Nephron progenitor cell (in vitro differentiated cells): ENCODE measurements around the gene HOXB3.

Experiments used
- DNase-seq: peaks from one replicate; pipeline ENCODE4 v3.0.0; 2021
- H3K27ac Mint-ChIP-seq: 2 replicates; pipeline ENCODE4 v1.8.0; 2021; ENCODE audit warnings: mild to moderate bottlenecking, moderate library complexity, mixed read lengths
- H3K27me3 Mint-ChIP-seq: 2 replicates; pipeline ENCODE4 v1.8.0; 2021; ENCODE audit warnings: mild to moderate bottlenecking, low read depth, mixed read lengths; ENCODE audit not compliant: poor library complexity
- H3K36me3 Mint-ChIP-seq: 2 replicates; pipeline ENCODE4 v1.8.0; 2021; ENCODE audit warnings: low read depth, mixed read lengths
- H3K4me1 Mint-ChIP-seq: 2 replicates; pipeline ENCODE4 v1.8.0; 2021; ENCODE audit warnings: mixed read lengths
- H3K4me3 Mint-ChIP-seq: 2 replicates; pipeline ENCODE4 v1.8.0; 2021; ENCODE audit warnings: mild to moderate bottlenecking, moderate library complexity, mixed read lengths
- H3K9me3 Mint-ChIP-seq: 2 replicates; pipeline ENCODE4 v1.8.0; 2021; ENCODE audit warnings: mild to moderate bottlenecking, moderate library complexity, mixed read lengths
- CTCF ChIP-seq: fragments of 200-600 bp; sonication (generic); IDR thresholded peaks from 2 replicates; pipeline ENCODE4 v1.5.0; 2021; ENCODE audit warnings: antibody characterized with exemption

The HOXB3 gene

GRCh38 chr17:48600244-48601098, 10.4 kb upstream of the HOXB3 start:
- Mint-ChIP-seq H3K27ac (peak overlapping the region; percentile 100), H3K36me3 (peaks cover 96% of the 10 kb centered on the region), H3K4me1 (peaks cover 58% of the 10 kb centered on the region), H3K9me3 (no peaks in the 10 kb centered on the region), H3K4me3 (peak overlapping the region; percentile 99), H3K27me3 (peaks cover 14% of the 10 kb centered on the region)
- no peak for TF ChIP-seq CTCF
- DNase-seq: no peak

GRCh38 chr17:48599354-48599753, 9.3 kb upstream of the HOXB3 start:
- no peak for TF ChIP-seq CTCF
- DNase-seq: no peak
- peaks cover 99% of the 10 kb centered on the region for H3K36me3 Mint-ChIP-seq
- H3K27me3 Mint-ChIP-seq: peaks cover 19% of the 10 kb centered on the region
- peaks cover 60% of the 10 kb centered on the region for H3K4me1 Mint-ChIP-seq
- peak overlapping the region; percentile 99 for H3K4me3 Mint-ChIP-seq
- no peaks in the 10 kb centered on the region for H3K9me3 Mint-ChIP-seq
- H3K27ac Mint-ChIP-seq: peak overlapping the region; percentile 100

GRCh38 chr17:48598736-48599135, 8.7 kb upstream of the HOXB3 start:
- no peak for DNase-seq
- Mint-ChIP-seq H3K4me1 (peaks cover 60% of the 10 kb centered on the region), H3K27me3 (peaks cover 21% of the 10 kb centered on the region), H3K27ac (peak overlapping the region; percentile 100), H3K4me3 (peak overlapping the region; percentile 99), H3K9me3 (no peaks in the 10 kb centered on the region), H3K36me3 (peaks cover 99% of the 10 kb centered on the region)
- no peak for TF ChIP-seq CTCF

GRCh38 chr17:48597778-48598631, 8.0 kb upstream of the HOXB3 start:
- H3K27ac Mint-ChIP-seq: peak overlapping the region; percentile 100
- TF ChIP-seq CTCF: no peak
- H3K27me3 Mint-ChIP-seq: peaks cover 23% of the 10 kb centered on the region
- H3K9me3 Mint-ChIP-seq: no peaks in the 10 kb centered on the region
- peaks cover 55% of the 10 kb centered on the region for H3K4me1 Mint-ChIP-seq
- peaks cover 99% of the 10 kb centered on the region for H3K36me3 Mint-ChIP-seq
- peak; percentile 57 for DNase-seq
- H3K4me3 Mint-ChIP-seq: peak overlapping the region; percentile 99

- peak overlapping the region; percentile 99 for H3K4me3 Mint-ChIP-seq
- peaks cover 55% of the 10 kb centered on the region for H3K4me1 Mint-ChIP-seq
- H3K36me3 Mint-ChIP-seq: peaks cover 99% of the 10 kb centered on the region
- peak overlapping the region; percentile 100 for H3K27ac Mint-ChIP-seq
- no peaks in the 10 kb centered on the region for H3K9me3 Mint-ChIP-seq
- TF ChIP-seq CTCF: no peak
- no peak for DNase-seq
- H3K27me3 Mint-ChIP-seq: peaks cover 20% of the 10 kb centered on the region
Measured at GRCh38 chr17:48597528-48597777, 7.4 kb upstream of the HOXB3 start.
